Neural progenitor cell (in vitro differentiated cells): ENCODE results near the gene OPALIN.

Source experiments
- EZH2 ChIP-seq: fragments of 200-600 bp; sonication (generic); IDR thresholded peaks from 2 replicates; pipeline ENCODE4 v1.6.1; 2017; ENCODE audit warnings: antibody characterized with exemption, mild to moderate bottlenecking, moderate library complexity
- TF ChIP-seq, protein P1 (sequence below): fragments of 200-600 bp; sonication (generic); IDR thresholded peaks from 2 replicates; pipeline ENCODE4 v1.5.1; 2017; ENCODE audit warnings: antibody characterized with exemption, mild to moderate bottlenecking

DNA sequence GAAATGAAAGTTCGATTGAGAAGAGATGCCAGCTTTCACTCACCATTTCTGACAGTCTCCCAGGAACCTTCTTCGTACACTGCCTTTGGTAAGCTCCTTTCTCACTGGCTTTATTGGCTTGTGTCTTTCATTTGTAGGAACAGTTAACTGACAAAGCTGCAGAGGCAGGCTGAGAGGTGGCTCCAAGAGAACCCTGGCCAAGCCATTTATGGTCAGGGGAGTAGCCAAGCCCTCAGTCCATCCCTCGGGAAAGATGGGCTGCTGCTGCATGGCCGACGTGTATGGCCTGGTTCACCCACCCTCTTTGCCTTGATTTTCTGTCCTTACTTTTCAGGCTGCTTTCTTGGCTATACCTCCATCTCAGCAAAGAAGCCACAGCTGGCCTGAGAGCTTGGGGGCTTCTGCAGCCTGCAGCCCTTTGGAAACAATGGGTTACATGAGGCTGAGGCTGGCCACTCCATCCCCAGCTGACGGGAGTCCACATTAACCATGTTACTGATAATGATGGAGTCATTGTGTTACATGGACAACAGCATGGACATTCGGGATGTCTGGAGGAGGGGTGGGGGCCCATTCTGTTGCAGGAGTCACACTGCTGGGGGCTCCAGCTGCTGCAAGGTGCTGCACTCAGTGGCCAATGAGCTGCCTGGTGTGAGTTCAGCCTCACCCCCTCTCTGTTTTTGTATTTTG lies at the start of gene OPALIN:
- TF ChIP-seq, protein P1, sequence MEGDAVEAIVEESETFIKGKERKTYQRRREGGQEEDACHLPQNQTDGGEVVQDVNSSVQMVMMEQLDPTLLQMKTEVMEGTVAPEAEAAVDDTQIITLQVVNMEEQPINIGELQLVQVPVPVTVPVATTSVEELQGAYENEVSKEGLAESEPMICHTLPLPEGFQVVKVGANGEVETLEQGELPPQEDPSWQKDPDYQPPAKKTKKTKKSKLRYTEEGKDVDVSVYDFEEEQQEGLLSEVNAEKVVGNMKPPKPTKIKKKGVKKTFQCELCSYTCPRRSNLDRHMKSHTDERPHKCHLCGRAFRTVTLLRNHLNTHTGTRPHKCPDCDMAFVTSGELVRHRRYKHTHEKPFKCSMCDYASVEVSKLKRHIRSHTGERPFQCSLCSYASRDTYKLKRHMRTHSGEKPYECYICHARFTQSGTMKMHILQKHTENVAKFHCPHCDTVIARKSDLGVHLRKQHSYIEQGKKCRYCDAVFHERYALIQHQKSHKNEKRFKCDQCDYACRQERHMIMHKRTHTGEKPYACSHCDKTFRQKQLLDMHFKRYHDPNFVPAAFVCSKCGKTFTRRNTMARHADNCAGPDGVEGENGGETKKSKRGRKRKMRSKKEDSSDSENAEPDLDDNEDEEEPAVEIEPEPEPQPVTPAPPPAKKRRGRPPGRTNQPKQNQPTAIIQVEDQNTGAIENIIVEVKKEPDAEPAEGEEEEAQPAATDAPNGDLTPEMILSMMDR = no peak
- TF ChIP-seq EZH2 = no peak
